CD4-positive, CD25-positive, alpha-beta regulatory T cell (primary cell): ENCODE data around the gene PROC. TPM values are rescaled to one million over a fixed set of nuclear protein-coding genes. Genes with fewer than 3 reads are reported as not detected.
A peak's percentile ranks its signal among the peaks of the same experiment; 100 is the strongest.

Source experiments
- ATAC-seq, 2 donors: fragments of 150-1000 bp; cut with Tn5 transposase; one replicate each; pipeline ENCODE4 v1.10.0; 2021; ENCODE audit warnings: low read depth in 2 of 2, moderate number of reproducible peaks in 2 of 2, moderate library complexity in 1 of 2
- DNase-seq, 3 donors: peaks; one replicate each; pipeline versions ENCODE4 v3.0.0 to v3.0.0-alpha.2; 2012 to 2022; ENCODE audit warnings: mixed read lengths in 1 of 3
- H3K27ac ChIP-seq: one replicate; pipeline ENCODE4 v1.7.0; 2013; ENCODE audit warnings: mild to moderate bottlenecking, low read length; ENCODE audit not compliant: insufficient read depth, poor library complexity, severe bottlenecking
- H3K27me3 ChIP-seq: one replicate; pipeline ENCODE4 v1.7.0; 2013; ENCODE audit warnings: low read length; ENCODE audit not compliant: control insufficient read depth, insufficient read depth
- H3K36me3 ChIP-seq: one replicate; pipeline ENCODE4 v1.7.0; 2013; ENCODE audit warnings: mild to moderate bottlenecking, low read length, moderate library complexity; ENCODE audit not compliant: control insufficient read depth, insufficient read depth
- H3K4me1 ChIP-seq: 2 replicates; pipeline ENCODE4 v1.7.0; 2013; ENCODE audit warnings: mild to moderate bottlenecking, low read length; ENCODE audit not compliant: insufficient read depth, control insufficient read depth, poor library complexity, severe bottlenecking
- H3K4me3 ChIP-seq: one replicate; pipeline ENCODE4 v1.7.0; 2013; ENCODE audit warnings: low read depth, mild to moderate bottlenecking, low read length, moderate library complexity
- H3K9me3 ChIP-seq, 2 experiments: 1 replicate in 1 of 2; 2 replicates in 1 of 2; pipeline ENCODE4 v1.7.0; 2013; ENCODE audit warnings: low read length in 2 of 2, mild to moderate bottlenecking in 1 of 2, moderate library complexity in 1 of 2; ENCODE audit not compliant: control insufficient read depth in 2 of 2
- H3K27ac Mint-ChIP-seq, 3 donors: one replicate each; pipeline ENCODE4 v1.8.0; 2020 to 2022; ENCODE audit warnings: mild to moderate bottlenecking in 3 of 3, mixed read lengths in 3 of 3, moderate library complexity in 2 of 3
- H3K27me3 Mint-ChIP-seq: one replicate; pipeline ENCODE4 v1.8.0; 2022; ENCODE audit warnings: mild to moderate bottlenecking, mixed read lengths
- H3K36me3 Mint-ChIP-seq: one replicate; pipeline ENCODE4 v1.8.0; 2020; ENCODE audit warnings: mixed read lengths
- H3K4me1 Mint-ChIP-seq, 4 donors: one replicate each; pipeline ENCODE4 v1.8.0; 2020 to 2022; ENCODE audit warnings: mixed read lengths in 4 of 4, mild to moderate bottlenecking in 1 of 4
- H3K4me3 Mint-ChIP-seq, 4 donors: one replicate each; pipeline ENCODE4 v1.8.0; 2020 to 2022; ENCODE audit warnings: mild to moderate bottlenecking in 4 of 4, mixed read lengths in 4 of 4, moderate library complexity in 3 of 4
- H3K9me3 Mint-ChIP-seq, 7 donors: one replicate each; pipeline ENCODE4 v1.8.0; 2020 to 2022; ENCODE audit warnings: mixed read lengths in 7 of 7, mild to moderate bottlenecking in 3 of 7, moderate library complexity in 2 of 7
- polyA plus RNA-seq, 4 donors: library from polyadenylated mRNA; unstranded; fragments of 300-500 nt; fragmentation: Illumina TruSeq; gene quantifications; one replicate each; pipeline ENCODE4 v1.2.3, GENCODE V29; 2021
- total RNA-seq: library from RNA; stranded (reverse); gene quantifications from one replicate; pipeline ENCODE4 v1.2.3, GENCODE V29; 2022

PROC gene
- total and polyA plus RNA-seq, 5 donors from 2014 or later: 0.35 TPM; not detected in 4

GRCh38 chr2:127388423-127389164 lies 29.6 kb upstream of the PROC start:
- H3K27me3 Mint-ChIP-seq: no peaks in the 10 kb centered on the region
- peaks cover 13% of the 10 kb centered on the region for H3K36me3 Mint-ChIP-seq
- peaks cover 38 to 64% (median 46%) of the 10 kb centered on the region in 4 donors for H3K4me1 Mint-ChIP-seq
- H3K4me3 ChIP-seq: peak overlapping the region; percentile 87
- peak overlapping the region; percentile 100 for H3K27ac ChIP-seq
- ATAC-seq (peak in 1 of 2 donors; percentile 3), DNase-seq (no peak)
- H3K4me1 ChIP-seq: peaks cover 42% of the 10 kb centered on the region
- no peaks in the 10 kb centered on the region for H3K9me3 ChIP-seq
- peak overlapping the region; percentile 90 to 99 (median 93) for H3K4me3 Mint-ChIP-seq
- H3K9me3 Mint-ChIP-seq: peaks cover 0 to 2% (median 0%) of the 10 kb centered on the region in 7 donors
- H3K27ac Mint-ChIP-seq: peak overlapping the region; percentile 98 to 100 (median 99)
- H3K27me3 ChIP-seq: no peaks in the 10 kb centered on the region
- no peaks in the 10 kb centered on the region for H3K36me3 ChIP-seq

- peak; percentile 16 to 79 (median 57) for DNase-seq
- H3K27me3 Mint-ChIP-seq: no peaks in the 10 kb centered on the region
- H3K4me3 Mint-ChIP-seq: peak overlapping the region; percentile 63 to 99 (median 74)
- peak overlapping the region; percentile 100 for H3K27ac ChIP-seq
- H3K9me3 ChIP-seq: no peaks in the 10 kb centered on the region
- peaks cover 42% of the 10 kb centered on the region for H3K4me1 ChIP-seq
- no peak for ATAC-seq
- H3K9me3 Mint-ChIP-seq: peaks cover 0 to 2% (median 0%) of the 10 kb centered on the region in 7 donors
- peaks cover 35 to 54% (median 38%) of the 10 kb centered on the region in 4 donors for H3K4me1 Mint-ChIP-seq
- H3K27ac Mint-ChIP-seq: peak overlapping the region; percentile 97 to 100 (median 98)
- H3K36me3 ChIP-seq: no peaks in the 10 kb centered on the region
- peaks cover 7% of the 10 kb centered on the region for H3K36me3 Mint-ChIP-seq
- H3K27me3 ChIP-seq: no peaks in the 10 kb centered on the region
- peak overlapping the region; percentile 45 for H3K4me3 ChIP-seq
Observed at GRCh38 chr2:127389778-127390435, 28.3 kb upstream of the PROC start.

GRCh38 chr2:127392133-127392827 lies 25.9 kb upstream of the PROC start:
- Mint-ChIP-seq H3K4me1 (peaks cover 16 to 33% (median 19%) of the 10 kb centered on the region in 4 donors), H3K4me3 (peak overlapping the region in 1 of 4 donors; percentile 2), H3K27ac (peak overlapping the region in 2 of 3 donors; percentile 6 to 59), H3K27me3 (no peaks in the 10 kb centered on the region), H3K36me3 (peaks cover 5% of the 10 kb centered on the region), H3K9me3 (peaks cover 0 to 2% (median 0%) of the 10 kb centered on the region in 7 donors)
- H3K27me3 ChIP-seq: no peaks in the 10 kb centered on the region
- H3K4me1 ChIP-seq: peaks cover 25% of the 10 kb centered on the region
- H3K9me3 ChIP-seq: no peaks in the 10 kb centered on the region
- H3K27ac ChIP-seq: no peak overlapping the region
- H3K36me3 ChIP-seq: no peaks in the 10 kb centered on the region
- ATAC-seq (no peak), DNase-seq (no peak)
- no peak overlapping the region for H3K4me3 ChIP-seq

- H3K36me3 Mint-ChIP-seq: peaks cover 5% of the 10 kb centered on the region
- H3K27ac Mint-ChIP-seq: peak overlapping the region in 1 of 3 donors; percentile 32
- ATAC-seq (no peak), DNase-seq (no peak)
- no peaks in the 10 kb centered on the region for H3K27me3 Mint-ChIP-seq
- no peak overlapping the region for H3K4me3 ChIP-seq
- H3K4me1 ChIP-seq: peaks cover 25% of the 10 kb centered on the region
- H3K4me1 Mint-ChIP-seq: peaks cover 16 to 34% (median 20%) of the 10 kb centered on the region in 4 donors
- H3K27ac ChIP-seq: no peak overlapping the region
- H3K9me3 ChIP-seq: no peaks in the 10 kb centered on the region
- H3K9me3 Mint-ChIP-seq: peaks cover 0 to 2% (median 0%) of the 10 kb centered on the region in 7 donors
- H3K36me3 ChIP-seq: no peaks in the 10 kb centered on the region
- H3K4me3 Mint-ChIP-seq: no peak overlapping the region
- no peaks in the 10 kb centered on the region for H3K27me3 ChIP-seq
Observed at GRCh38 chr2:127392828-127393578, 25.2 kb upstream of the PROC start.

GRCh38 chr2:127394492-127394891 lies 23.7 kb upstream of the PROC start:
- H3K4me1 Mint-ChIP-seq: peaks cover 6 to 21% (median 12%) of the 10 kb centered on the region in 4 donors
- H3K4me3 Mint-ChIP-seq: no peak overlapping the region
- no peaks in the 10 kb centered on the region for H3K27me3 ChIP-seq
- H3K27me3 Mint-ChIP-seq: no peaks in the 10 kb centered on the region
- peaks cover 11% of the 10 kb centered on the region for H3K4me1 ChIP-seq
- H3K36me3 ChIP-seq: no peaks in the 10 kb centered on the region
- ATAC-seq (no peak), DNase-seq (no peak)
- H3K27ac ChIP-seq: no peak overlapping the region
- H3K36me3 Mint-ChIP-seq: peaks cover 5% of the 10 kb centered on the region
- no peak overlapping the region for H3K27ac Mint-ChIP-seq
- peaks cover 0 to 2% (median 0%) of the 10 kb centered on the region in 7 donors for H3K9me3 Mint-ChIP-seq
- no peaks in the 10 kb centered on the region for H3K9me3 ChIP-seq
- no peak overlapping the region for H3K4me3 ChIP-seq

- Mint-ChIP-seq H3K4me1 (peaks cover 0 to 10% (median 5%) of the 10 kb centered on the region in 4 donors), H3K27me3 (no peaks in the 10 kb centered on the region), H3K27ac (no peak overlapping the region), H3K4me3 (no peak overlapping the region), H3K36me3 (peaks cover 2% of the 10 kb centered on the region), H3K9me3 (peaks cover 0 to 2% (median 0%) of the 10 kb centered on the region in 7 donors)
- no peaks in the 10 kb centered on the region for H3K9me3 ChIP-seq
- no peak overlapping the region for H3K27ac ChIP-seq
- no peaks in the 10 kb centered on the region for H3K36me3 ChIP-seq
- H3K4me3 ChIP-seq: no peak overlapping the region
- no peak for DNase-seq
- no peaks in the 10 kb centered on the region for H3K27me3 ChIP-seq
- ATAC-seq: no peak
- H3K4me1 ChIP-seq: no peaks in the 10 kb centered on the region
Observed at GRCh38 chr2:127397568-127398238, 20.5 kb upstream of the PROC start.

- no peak overlapping the region for H3K27ac ChIP-seq
- Mint-ChIP-seq H3K9me3 (peaks cover 0 to 2% (median 0%) of the 10 kb centered on the region in 7 donors), H3K27ac (no peak overlapping the region), H3K27me3 (no peaks in the 10 kb centered on the region), H3K4me3 (no peak overlapping the region), H3K36me3 (no peaks in the 10 kb centered on the region), H3K4me1 (peaks cover 0 to 10% (median 5%) of the 10 kb centered on the region in 4 donors)
- H3K9me3 ChIP-seq: no peaks in the 10 kb centered on the region
- H3K27me3 ChIP-seq: no peaks in the 10 kb centered on the region
- no peaks in the 10 kb centered on the region for H3K36me3 ChIP-seq
- no peaks in the 10 kb centered on the region for H3K4me1 ChIP-seq
- DNase-seq (peak in 1 of 3 donors; percentile 78), ATAC-seq (peak; percentile 67 to 82)
- H3K4me3 ChIP-seq: no peak overlapping the region
Observed at GRCh38 chr2:127398239-127398590, 20.0 kb upstream of the PROC start.
